ENCODE results near the gene FGF12. TPM values are rescaled to one million over a fixed set of nuclear protein-coding genes. Genes with fewer than 3 reads are reported as not detected.

The FGF12 gene
- total RNA-seq, 1 donor from 2014 or later = 4.5 TPM

- DNase-seq (ENCODE audit: low spot score) = no peak
These were observed 465.3 kb downstream of the FGF12 start for GRCh38 chr3:192262001-192262400.

GRCh38 chr3:192261135-192261534 lies 466.2 kb downstream of the FGF12 start:
- no peak for DNase-seq (ENCODE audit: low spot score)

- DNase-seq (ENCODE audit: low spot score) = no peak
These were observed 467.0 kb downstream of the FGF12 start for GRCh38 chr3:192260116-192261010.

- DNase-seq (ENCODE audit: low spot score) = no peak
These were observed 467.7 kb downstream of the FGF12 start for GRCh38 chr3:192259661-192260060.

GRCh38 chr3:192258721-192259120 lies 468.6 kb downstream of the FGF12 start:
- DNase-seq (ENCODE audit: low spot score) = no peak

- no peak for DNase-seq (ENCODE audit: low spot score)
These were observed 471.5 kb downstream of the FGF12 start for GRCh38 chr3:192255839-192256238.

GRCh38 chr3:192253138-192253887 lies 474.0 kb downstream of the FGF12 start:
- no peak for DNase-seq (ENCODE audit: low spot score)

GRCh38 chr3:192249516-192249915 lies 477.8 kb downstream of the FGF12 start:
- no peak for DNase-seq (ENCODE audit: low spot score)

GRCh38 chr3:192246847-192247559 lies 480.3 kb downstream of the FGF12 start:
- no peak for DNase-seq (ENCODE audit: low spot score)

- no peak for DNase-seq (ENCODE audit: low spot score)
These were observed 482.8 kb downstream of the FGF12 start for GRCh38 chr3:192244591-192244990.

- no peak for DNase-seq (ENCODE audit: low spot score)
These were observed 487.4 kb downstream of the FGF12 start for GRCh38 chr3:192239956-192240355.

GRCh38 chr3:192237992-192238608 lies 489.2 kb downstream of the FGF12 start:
- DNase-seq (ENCODE audit: low spot score) = no peak

- no peak for DNase-seq (ENCODE audit: low spot score)
These were observed 497.5 kb downstream of the FGF12 start for GRCh38 chr3:192229866-192230265.

GRCh38 chr3:192224634-192225155 lies 502.6 kb downstream of the FGF12 start:
- no peak for DNase-seq (ENCODE audit: low spot score)

GRCh38 chr3:192223815-192224214 lies 503.5 kb downstream of the FGF12 start:
- no peak for DNase-seq (ENCODE audit: low spot score)

- no peak for DNase-seq (ENCODE audit: low spot score)
These were observed 506.4 kb downstream of the FGF12 start for GRCh38 chr3:192220915-192221314.

GRCh38 chr3:192219926-192220325 lies 507.4 kb downstream of the FGF12 start:
- DNase-seq (ENCODE audit: low spot score) = no peak

- DNase-seq (ENCODE audit: low spot score) = no peak
These were observed 511.3 kb downstream of the FGF12 start for GRCh38 chr3:192216067-192216466.

- no peak for DNase-seq (ENCODE audit: low spot score)
These were observed 514.4 kb downstream of the FGF12 start for GRCh38 chr3:192212979-192213378.

- DNase-seq (ENCODE audit: low spot score) = no peak
These were observed 515.0 kb downstream of the FGF12 start for GRCh38 chr3:192212335-192212734.

GRCh38 chr3:192207651-192208050 lies 519.7 kb downstream of the FGF12 start:
- DNase-seq (ENCODE audit: low spot score) = no peak
